ENCODE data around the gene SLC22A16.
"Not testable (repeated sequence)": the region's sequence is repeated elsewhere in the genome, so short reads cannot be mapped to it uniquely, and the experiment has no call there.

The SLC22A16 gene

DNA sequence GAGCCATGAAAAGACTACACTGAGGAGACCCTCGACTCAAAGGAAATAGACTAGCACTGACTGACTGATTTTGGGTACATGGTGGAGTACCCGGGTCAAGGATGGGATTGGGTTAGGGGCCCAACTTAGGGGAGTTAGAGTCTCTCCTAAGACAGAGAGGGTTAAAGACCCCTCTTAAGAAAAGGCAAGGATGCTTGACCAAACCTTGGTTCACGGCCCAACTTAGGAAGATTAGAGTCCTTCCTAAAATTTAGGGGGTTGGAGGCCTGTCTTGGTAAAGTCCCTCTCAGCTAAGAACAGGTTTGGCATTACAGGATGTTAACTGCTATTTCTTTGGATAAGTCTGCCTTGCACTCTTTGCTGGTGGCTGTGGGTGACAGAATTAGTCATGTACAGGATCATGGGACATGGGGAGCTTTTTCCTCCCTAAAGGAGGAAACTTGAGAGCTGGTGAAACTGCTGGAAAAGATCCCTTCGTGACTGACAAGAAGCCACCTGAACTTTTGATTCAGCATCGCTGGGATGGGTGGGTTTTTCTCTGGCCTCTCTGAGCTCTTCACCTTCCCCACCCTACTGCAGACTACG, 12.3 kb upstream of the SLC22A16 start:
- no peak for DNase-seq

DNA sequence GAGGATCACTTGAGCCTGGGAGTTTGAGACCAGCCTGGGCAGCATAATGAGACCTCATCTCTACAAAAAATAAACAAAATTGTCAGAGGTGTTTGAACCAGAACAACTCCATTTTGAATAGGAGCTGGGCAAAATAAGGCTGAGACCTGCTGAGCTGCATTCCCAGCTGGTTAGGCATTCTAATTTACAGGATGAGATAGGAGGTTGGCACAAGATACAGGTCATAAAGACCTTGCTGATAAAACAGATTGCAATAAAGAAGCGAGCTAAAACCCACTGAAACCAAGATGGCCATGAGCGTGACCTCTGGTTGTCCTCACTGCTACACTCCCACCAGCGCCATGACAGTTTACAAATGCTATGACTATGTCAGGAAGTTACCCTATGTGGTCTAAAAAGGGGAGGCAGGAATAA, 11.6 kb upstream of the SLC22A16 start:
- DNase-seq = not testable (repeated sequence)

- no peak for DNase-seq
These were observed 10.3 kb upstream of the SLC22A16 start for GRCh38 chr6:110486756-110487155.

- DNase-seq = no peak
These were observed 9.1 kb upstream of the SLC22A16 start for GRCh38 chr6:110485491-110485890.

- no peak for DNase-seq
These were observed 7.9 kb upstream of the SLC22A16 start for GRCh38 chr6:110484321-110484720.

DNA sequence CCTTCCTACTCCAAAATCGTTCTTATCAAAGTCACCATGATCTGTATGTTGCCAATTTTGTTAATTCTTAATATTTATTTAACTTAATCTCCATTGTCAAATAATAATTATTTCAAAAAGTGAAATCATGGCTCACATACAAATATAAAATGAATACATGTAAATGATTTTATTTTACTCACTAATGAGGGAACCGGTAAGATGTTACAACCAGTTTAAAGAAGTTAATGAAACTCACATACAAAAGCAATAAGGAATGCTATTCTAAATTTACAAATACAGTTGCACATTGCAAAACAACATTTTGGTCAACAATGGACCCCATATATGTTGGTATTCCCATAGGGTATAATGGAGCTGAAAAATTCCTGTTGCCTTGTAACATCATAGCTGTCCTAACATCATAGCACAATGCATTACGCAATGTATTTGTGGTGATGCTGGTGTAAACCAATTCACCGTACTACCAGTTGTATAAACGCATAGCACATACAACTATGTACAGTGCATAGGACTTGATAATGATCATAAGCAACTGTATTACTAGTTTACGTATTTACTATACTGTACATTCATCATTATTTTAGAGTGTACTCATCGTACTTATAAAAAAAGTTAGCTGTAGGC, 6.5 kb upstream of the SLC22A16 start:
- DNase-seq = no peak

GRCh38 chr6:110481081-110481480, 4.7 kb upstream of the SLC22A16 start:
- DNase-seq = no peak

- no peak for DNase-seq
These were observed 1.3 kb downstream of the SLC22A16 start for GRCh38 chr6:110475066-110475653.

DNA sequence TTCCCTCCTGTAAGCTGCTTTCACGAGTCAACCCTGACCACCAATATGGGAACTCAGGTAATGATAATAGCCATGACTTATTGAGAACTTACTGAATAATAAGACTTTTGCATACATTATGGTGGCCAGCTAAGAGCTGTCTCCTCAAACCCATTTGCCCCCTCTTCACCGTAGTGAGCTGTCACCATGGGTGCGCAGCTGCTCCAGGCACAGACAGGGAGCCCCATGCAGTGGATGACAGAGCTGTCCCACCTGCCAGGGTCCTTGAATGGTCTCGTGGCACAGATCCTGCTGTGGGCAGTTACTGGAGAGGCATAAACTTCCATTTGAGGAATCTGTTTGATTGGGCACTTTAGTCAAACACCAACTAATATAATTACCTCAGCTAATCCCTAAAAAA, 1.9 kb downstream of the SLC22A16 start:
- no peak for DNase-seq

- no peak for DNase-seq
These were observed 3.7 kb downstream of the SLC22A16 start for GRCh38 chr6:110472739-110473138.

- no peak for DNase-seq
These were observed 4.6 kb downstream of the SLC22A16 start for GRCh38 chr6:110471726-110472365.

- no peak for DNase-seq
These were observed 7.7 kb downstream of the SLC22A16 start for GRCh38 chr6:110468731-110469130.

DNA sequence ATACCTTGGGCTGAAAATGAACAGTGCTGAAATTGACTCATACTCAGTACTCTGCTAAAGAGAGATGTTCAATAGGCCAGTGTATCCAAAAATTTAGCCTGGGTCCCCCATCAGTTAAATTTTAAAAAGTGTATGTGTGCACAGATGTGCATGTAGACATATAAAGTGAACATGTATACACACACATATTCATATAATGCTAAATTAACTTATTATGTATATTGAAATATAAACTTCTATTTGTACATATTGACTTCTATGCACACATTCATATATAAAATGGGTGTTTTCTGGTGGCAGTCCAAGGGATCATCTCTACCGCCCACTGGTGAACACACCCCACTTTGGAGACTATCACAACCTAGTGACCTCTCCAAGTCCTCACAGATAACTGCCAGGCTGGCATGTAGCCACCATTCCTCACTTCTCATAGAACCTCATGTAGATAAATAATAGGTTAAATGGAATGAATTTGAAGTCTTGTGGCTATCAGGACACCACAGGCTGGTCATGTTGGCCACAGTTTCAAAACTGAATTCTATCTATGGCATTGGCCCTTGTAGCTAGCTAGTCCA, 8.8 kb downstream of the SLC22A16 start:
- no peak for DNase-seq

DNA sequence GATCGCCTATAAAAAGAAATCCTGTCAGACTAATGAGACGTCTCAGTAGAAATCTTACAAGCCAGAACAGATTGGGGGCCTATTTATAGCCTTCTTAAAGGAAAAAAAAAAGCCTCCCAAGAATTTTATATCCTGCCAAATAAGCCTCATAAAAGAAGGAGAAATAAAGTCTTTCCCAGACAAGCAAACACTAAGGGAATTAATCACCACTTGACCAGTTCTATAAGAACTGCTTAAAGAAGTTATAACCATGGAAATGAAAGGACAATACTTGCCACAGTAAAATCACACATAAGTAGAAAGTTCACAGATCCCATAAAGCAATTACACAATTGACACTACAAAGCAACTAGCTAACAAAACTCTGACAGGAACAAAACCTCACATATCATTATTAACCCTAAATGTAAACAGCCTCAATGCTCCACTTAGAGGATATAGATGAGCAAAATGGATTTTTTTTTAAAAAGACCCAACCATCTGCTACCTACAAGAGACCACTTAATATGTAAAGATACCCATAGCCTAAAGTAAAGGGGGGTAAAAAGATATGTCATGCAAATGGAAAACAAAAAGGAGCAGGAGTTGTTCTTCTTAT, 13.4 kb downstream of the SLC22A16 start:
- DNase-seq = no peak

- no peak for DNase-seq
These were observed 15.0 kb downstream of the SLC22A16 start for GRCh38 chr6:110461376-110461775.

DNA sequence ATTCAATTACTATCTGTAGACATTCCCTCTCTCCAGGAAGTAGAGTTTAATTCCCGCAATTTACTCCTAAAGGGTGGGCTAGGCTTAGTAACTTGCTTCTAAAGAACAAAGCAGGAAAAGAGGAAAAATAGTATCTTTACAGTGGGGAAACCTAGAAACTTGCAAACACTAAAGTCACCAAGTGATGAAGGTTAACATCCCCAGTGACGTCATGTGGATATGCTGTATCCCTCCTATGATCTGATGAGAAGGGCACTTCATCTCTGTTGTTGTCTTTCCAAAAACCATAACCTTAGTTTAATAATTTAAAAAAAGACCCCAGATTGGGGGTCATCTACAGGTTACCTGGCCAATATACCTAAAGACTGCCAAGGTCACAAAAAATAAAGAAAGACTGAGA, 17.3 kb downstream of the SLC22A16 start:
- no peak for DNase-seq

- DNase-seq = no peak
These were observed 17.9 kb downstream of the SLC22A16 start for GRCh38 chr6:110458476-110458875.

DNA sequence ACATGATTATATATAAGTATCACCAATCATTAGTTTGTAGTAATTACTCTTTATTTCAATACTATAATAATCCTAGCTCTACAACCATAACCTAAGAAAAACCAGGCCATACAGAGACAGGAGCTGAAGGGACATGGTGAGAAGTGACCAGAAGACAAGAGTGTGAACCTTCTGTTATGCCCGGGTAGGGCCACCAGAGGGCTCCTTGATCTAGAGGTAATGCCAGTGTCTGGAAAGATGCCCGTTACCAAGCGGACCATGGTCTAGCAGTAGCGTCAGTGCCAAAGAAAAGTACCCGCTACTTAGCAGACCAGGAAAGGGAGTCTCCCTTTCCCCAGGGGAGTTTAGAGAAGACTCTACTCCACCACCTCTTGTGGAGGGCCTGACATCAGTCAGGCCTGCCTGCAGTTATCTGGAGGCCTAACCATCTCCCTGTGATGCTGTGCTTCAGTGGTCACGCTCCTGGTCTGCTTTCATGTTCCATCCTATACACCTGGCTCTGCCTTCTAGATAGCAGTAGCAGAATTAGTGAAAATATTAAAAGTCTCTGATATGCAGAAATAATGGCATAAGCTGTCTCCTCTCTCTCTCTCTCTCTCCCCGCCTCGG, 18.7 kb downstream of the SLC22A16 start:
- DNase-seq = peak in 1 of 2 donors; percentile 32

GRCh38 chr6:110456694-110457093, 19.7 kb downstream of the SLC22A16 start:
- no peak for DNase-seq

DNA sequence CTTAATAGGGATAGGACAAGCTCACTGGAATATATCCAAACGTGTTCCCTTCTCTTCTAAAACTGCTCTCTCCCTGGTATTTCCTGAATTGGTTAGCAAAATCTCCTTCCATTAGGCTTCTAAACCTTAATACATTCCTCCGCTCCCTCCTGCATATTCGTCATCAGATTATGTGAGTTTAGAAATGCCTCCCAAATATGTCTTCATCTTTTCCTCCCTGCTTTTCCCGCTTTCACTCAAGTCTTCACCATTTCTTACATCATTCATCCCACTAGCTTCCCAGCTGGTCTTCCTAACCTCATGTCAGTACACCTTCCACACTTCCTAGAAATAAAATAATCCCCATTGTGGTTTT, 26.9 kb downstream of the SLC22A16 start:
- DNase-seq = no peak

GRCh38 chr6:110448846-110449540, 27.4 kb downstream of the SLC22A16 start:
- no peak for DNase-seq

DNA sequence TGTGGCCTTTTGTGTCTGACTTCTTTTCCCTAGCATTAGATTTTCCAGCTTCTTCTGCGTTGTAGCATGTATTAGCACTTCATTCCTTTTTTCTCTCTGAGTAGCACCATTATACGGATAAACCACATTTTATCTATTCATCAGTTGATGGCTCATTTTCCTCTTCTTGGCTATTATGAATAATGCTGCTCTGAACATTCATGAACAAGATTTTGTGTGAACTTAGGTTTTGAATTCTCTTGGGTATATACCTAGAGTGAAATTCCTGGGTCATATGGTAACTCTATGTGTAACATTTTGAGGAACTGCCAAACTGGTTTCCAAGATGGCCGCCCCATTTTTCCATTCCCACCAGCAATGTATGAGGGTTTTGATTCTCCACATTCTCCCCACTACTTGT, 28.7 kb downstream of the SLC22A16 start:
- no peak for DNase-seq

Data from stimulated activated CD4-positive, alpha-beta T cell treated with anti-CD3 and anti-CD28 coated beads, Interleukin-2, amount 100 ng/mL, for 24 hours (primary cell).